GM19023 (cell line): ENCODE data around the gene PTGS1.
"Not testable (repeated sequence)": the region's sequence is repeated elsewhere in the genome, so short reads cannot be mapped to it uniquely, and the experiment has no call there.

Source experiments
- ATAC-seq: cut with Tn5 transposase; IDR thresholded peaks from one replicate; pipeline ENCODE4 v1.9.1; 2021; ENCODE audit warnings: mild to moderate bottlenecking, moderate library complexity; ENCODE audit not compliant: unreplicated experiment

PTGS1 gene

GRCh38 chr9:122346478-122347347 is 24.1 kb upstream of the PTGS1 start:
- ATAC-seq = no peak

GRCh38 chr9:122347348-122348287 is 23.2 kb upstream of the PTGS1 start:
- ATAC-seq = no peak

GRCh38 chr9:122348288-122348777 is 22.5 kb upstream of the PTGS1 start:
- no peak for ATAC-seq

GRCh38 chr9:122348791-122349190 is 22.0 kb upstream of the PTGS1 start:
- ATAC-seq = no peak

GRCh38 chr9:122349201-122349600 is 21.6 kb upstream of the PTGS1 start:
- no peak for ATAC-seq

GRCh38 chr9:122350577-122351355 is 20.1 kb upstream of the PTGS1 start:
- ATAC-seq = no peak

- ATAC-seq = no peak
Measured at GRCh38 chr9:122354536-122355199, 16.2 kb upstream of the PTGS1 start.

- no peak for ATAC-seq
Measured at GRCh38 chr9:122355336-122355875, 15.4 kb upstream of the PTGS1 start.

GRCh38 chr9:122356627-122357026 is 14.2 kb upstream of the PTGS1 start:
- no peak for ATAC-seq

- no peak for ATAC-seq
Measured at GRCh38 chr9:122360891-122361290, 9.9 kb upstream of the PTGS1 start.

- ATAC-seq = not testable (repeated sequence)
Measured at GRCh38 chr9:122363131-122363530, 7.7 kb upstream of the PTGS1 start.

- ATAC-seq = no peak
Measured at GRCh38 chr9:122364117-122364782, 6.6 kb upstream of the PTGS1 start.

- no peak for ATAC-seq
Measured at GRCh38 chr9:122364783-122365150, 6.1 kb upstream of the PTGS1 start.

GRCh38 chr9:122366074-122366660 is 4.7 kb upstream of the PTGS1 start:
- ATAC-seq = no peak

- no peak for ATAC-seq
Measured at GRCh38 chr9:122367065-122367464, 3.8 kb upstream of the PTGS1 start.

- no peak for ATAC-seq
Measured at GRCh38 chr9:122367774-122368460, 2.9 kb upstream of the PTGS1 start.

GRCh38 chr9:122368642-122369041 is 2.2 kb upstream of the PTGS1 start:
- no peak for ATAC-seq

- ATAC-seq = no peak
Measured at GRCh38 chr9:122370303-122370702, 521 bp upstream of the PTGS1 start.

- ATAC-seq = no peak
Measured at GRCh38 chr9:122371846-122372245, 1.0 kb downstream of the PTGS1 start.
